GM06990 (cell line): ENCODE measurements around the gene HIPK2.

Source experiments
- DNase-seq: peaks from one replicate; pipeline ENCODE4 v3.0.0-alpha.2; 2011; ENCODE audit not compliant: insufficient read length; ENCODE audit errors: extremely low read depth
- H3K27me3 ChIP-seq: replicated peaks from 2 replicates; pipeline ENCODE4 v1.6.0; 2011; ENCODE audit warnings: low read length; ENCODE audit not compliant: control insufficient read depth, insufficient read depth
- H3K36me3 ChIP-seq: 2 replicates; pipeline ENCODE4 v1.5.1; 2011; ENCODE audit warnings: low read length; ENCODE audit not compliant: control insufficient read depth, insufficient read depth
- H3K4me3 ChIP-seq: replicated peaks from 2 replicates; pipeline ENCODE4 v1.5.1; 2011; ENCODE audit warnings: low read depth, mild to moderate bottlenecking, control low read depth, low read length
- CTCF ChIP-seq: IDR thresholded peaks from 2 replicates; pipeline ENCODE4 v1.5.1; 2011; ENCODE audit warnings: low read length, control low read depth, mild to moderate bottlenecking, inconsistent platforms; ENCODE audit not compliant: insufficient read depth, poor library complexity, severe bottlenecking

The HIPK2 gene

GRCh38 chr7:139737221-139738100 is 40.3 kb downstream of the HIPK2 start:
- no peak for TF ChIP-seq CTCF
- H3K4me3 ChIP-seq = no peak overlapping the region
- DNase-seq = no peak

GRCh38 chr7:139735912-139736595 is 41.7 kb downstream of the HIPK2 start:
- TF ChIP-seq CTCF = no peak
- H3K27me3 ChIP-seq = no peaks in the 10 kb centered on the region
- DNase-seq = no peak
- no peak overlapping the region for H3K4me3 ChIP-seq
- H3K36me3 ChIP-seq = peaks cover 9% of the 10 kb centered on the region

More at GRCh38 chr7:139737221-139738100, 40.3 kb downstream of the HIPK2 start:
- Histone ChIP-seq H3K27me3 (no peaks in the 10 kb centered on the region), H3K36me3 (peaks cover 9% of the 10 kb centered on the region)

- no peak overlapping the region for H3K4me3 ChIP-seq
- no peak for DNase-seq
- no peak for TF ChIP-seq CTCF
- no peaks in the 10 kb centered on the region for H3K27me3 ChIP-seq
- H3K36me3 ChIP-seq = peaks cover 8% of the 10 kb centered on the region
Observed at GRCh38 chr7:139735466-139735865, 42.3 kb downstream of the HIPK2 start.

GRCh38 chr7:139734395-139734794 is 43.4 kb downstream of the HIPK2 start:
- Histone ChIP-seq H3K4me3 (no peak overlapping the region), H3K27me3 (no peaks in the 10 kb centered on the region), H3K36me3 (peaks cover 4% of the 10 kb centered on the region)
- no peak for TF ChIP-seq CTCF
- no peak for DNase-seq

- no peak for TF ChIP-seq CTCF
- Histone ChIP-seq H3K4me3 (no peak overlapping the region), H3K36me3 (peaks cover 4% of the 10 kb centered on the region), H3K27me3 (no peaks in the 10 kb centered on the region)
- no peak for DNase-seq
Observed at GRCh38 chr7:139733751-139734150, 44.0 kb downstream of the HIPK2 start.
